Measurements from ENCODE around the gene GPC3. TPM values are rescaled to one million over a fixed set of nuclear protein-coding genes. Genes with fewer than 3 reads are reported as not detected.

The GPC3 gene
- total RNA-seq, 1 experiment from 2014 or later: 32.4 TPM

DNA sequence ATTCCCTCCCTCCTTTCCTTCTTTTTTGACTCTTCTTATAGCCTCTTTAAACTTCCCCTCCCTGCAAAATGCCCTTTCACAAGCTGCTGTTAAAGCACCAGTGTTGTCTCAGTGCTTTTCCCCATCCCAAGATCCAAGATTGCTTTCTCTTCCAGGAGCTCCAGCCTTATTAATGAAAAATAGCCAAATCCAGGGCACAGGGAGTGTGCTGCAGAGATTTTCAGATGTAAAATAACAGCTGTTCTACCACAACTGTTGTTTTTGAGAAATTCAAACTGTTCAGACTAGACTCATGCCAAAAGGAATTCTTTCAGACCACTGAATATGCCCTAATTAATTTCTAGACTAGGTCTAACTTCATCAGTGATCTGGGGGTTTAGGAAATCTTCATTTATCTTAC, 47.0 kb upstream of the GPC3 start:
- DNase-seq (ENCODE audit: low spot score) (no peak), ATAC-seq (no peak)
- H3K9me3 Mint-ChIP-seq: no peaks in the 10 kb centered on the region
- peaks cover 3% of the 10 kb centered on the region; the same call in 1 of the 2 replicates for H3K27me3 Mint-ChIP-seq (ENCODE audit: low read depth)
- no peak overlapping the region for H3K4me3 Mint-ChIP-seq
- CTCF ChIA-PET: interaction anchor here (1.0 kb wide), 1 partner anchor 240 kb away, joined by 3 read pairs; no protein-coding TSS in a partner anchor
- H3K36me3 Mint-ChIP-seq: no peaks in the 10 kb centered on the region
- TF ChIP-seq, protein P1, sequence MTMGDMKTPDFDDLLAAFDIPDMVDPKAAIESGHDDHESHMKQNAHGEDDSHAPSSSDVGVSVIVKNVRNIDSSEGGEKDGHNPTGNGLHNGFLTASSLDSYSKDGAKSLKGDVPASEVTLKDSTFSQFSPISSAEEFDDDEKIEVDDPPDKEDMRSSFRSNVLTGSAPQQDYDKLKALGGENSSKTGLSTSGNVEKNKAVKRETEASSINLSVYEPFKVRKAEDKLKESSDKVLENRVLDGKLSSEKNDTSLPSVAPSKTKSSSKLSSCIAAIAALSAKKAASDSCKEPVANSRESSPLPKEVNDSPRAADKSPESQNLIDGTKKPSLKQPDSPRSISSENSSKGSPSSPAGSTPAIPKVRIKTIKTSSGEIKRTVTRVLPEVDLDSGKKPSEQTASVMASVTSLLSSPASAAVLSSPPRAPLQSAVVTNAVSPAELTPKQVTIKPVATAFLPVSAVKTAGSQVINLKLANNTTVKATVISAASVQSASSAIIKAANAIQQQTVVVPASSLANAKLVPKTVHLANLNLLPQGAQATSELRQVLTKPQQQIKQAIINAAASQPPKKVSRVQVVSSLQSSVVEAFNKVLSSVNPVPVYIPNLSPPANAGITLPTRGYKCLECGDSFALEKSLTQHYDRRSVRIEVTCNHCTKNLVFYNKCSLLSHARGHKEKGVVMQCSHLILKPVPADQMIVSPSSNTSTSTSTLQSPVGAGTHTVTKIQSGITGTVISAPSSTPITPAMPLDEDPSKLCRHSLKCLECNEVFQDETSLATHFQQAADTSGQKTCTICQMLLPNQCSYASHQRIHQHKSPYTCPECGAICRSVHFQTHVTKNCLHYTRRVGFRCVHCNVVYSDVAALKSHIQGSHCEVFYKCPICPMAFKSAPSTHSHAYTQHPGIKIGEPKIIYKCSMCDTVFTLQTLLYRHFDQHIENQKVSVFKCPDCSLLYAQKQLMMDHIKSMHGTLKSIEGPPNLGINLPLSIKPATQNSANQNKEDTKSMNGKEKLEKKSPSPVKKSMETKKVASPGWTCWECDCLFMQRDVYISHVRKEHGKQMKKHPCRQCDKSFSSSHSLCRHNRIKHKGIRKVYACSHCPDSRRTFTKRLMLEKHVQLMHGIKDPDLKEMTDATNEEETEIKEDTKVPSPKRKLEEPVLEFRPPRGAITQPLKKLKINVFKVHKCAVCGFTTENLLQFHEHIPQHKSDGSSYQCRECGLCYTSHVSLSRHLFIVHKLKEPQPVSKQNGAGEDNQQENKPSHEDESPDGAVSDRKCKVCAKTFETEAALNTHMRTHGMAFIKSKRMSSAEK (CRISPR knock-in tag; IDR thresholded peaks at IDR 0.05; ENCODE audit: borderline replicate concordance): no peak
- TF ChIP-seq, protein P2, sequence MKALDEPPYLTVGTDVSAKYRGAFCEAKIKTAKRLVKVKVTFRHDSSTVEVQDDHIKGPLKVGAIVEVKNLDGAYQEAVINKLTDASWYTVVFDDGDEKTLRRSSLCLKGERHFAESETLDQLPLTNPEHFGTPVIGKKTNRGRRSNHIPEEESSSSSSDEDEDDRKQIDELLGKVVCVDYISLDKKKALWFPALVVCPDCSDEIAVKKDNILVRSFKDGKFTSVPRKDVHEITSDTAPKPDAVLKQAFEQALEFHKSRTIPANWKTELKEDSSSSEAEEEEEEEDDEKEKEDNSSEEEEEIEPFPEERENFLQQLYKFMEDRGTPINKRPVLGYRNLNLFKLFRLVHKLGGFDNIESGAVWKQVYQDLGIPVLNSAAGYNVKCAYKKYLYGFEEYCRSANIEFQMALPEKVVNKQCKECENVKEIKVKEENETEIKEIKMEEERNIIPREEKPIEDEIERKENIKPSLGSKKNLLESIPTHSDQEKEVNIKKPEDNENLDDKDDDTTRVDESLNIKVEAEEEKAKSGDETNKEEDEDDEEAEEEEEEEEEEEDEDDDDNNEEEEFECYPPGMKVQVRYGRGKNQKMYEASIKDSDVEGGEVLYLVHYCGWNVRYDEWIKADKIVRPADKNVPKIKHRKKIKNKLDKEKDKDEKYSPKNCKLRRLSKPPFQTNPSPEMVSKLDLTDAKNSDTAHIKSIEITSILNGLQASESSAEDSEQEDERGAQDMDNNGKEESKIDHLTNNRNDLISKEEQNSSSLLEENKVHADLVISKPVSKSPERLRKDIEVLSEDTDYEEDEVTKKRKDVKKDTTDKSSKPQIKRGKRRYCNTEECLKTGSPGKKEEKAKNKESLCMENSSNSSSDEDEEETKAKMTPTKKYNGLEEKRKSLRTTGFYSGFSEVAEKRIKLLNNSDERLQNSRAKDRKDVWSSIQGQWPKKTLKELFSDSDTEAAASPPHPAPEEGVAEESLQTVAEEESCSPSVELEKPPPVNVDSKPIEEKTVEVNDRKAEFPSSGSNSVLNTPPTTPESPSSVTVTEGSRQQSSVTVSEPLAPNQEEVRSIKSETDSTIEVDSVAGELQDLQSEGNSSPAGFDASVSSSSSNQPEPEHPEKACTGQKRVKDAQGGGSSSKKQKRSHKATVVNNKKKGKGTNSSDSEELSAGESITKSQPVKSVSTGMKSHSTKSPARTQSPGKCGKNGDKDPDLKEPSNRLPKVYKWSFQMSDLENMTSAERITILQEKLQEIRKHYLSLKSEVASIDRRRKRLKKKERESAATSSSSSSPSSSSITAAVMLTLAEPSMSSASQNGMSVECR (CRISPR knock-in tag; IDR thresholded peaks at IDR 0.05; ENCODE audit: borderline replicate concordance): no peak
- TF ChIP-seq, protein P3, sequence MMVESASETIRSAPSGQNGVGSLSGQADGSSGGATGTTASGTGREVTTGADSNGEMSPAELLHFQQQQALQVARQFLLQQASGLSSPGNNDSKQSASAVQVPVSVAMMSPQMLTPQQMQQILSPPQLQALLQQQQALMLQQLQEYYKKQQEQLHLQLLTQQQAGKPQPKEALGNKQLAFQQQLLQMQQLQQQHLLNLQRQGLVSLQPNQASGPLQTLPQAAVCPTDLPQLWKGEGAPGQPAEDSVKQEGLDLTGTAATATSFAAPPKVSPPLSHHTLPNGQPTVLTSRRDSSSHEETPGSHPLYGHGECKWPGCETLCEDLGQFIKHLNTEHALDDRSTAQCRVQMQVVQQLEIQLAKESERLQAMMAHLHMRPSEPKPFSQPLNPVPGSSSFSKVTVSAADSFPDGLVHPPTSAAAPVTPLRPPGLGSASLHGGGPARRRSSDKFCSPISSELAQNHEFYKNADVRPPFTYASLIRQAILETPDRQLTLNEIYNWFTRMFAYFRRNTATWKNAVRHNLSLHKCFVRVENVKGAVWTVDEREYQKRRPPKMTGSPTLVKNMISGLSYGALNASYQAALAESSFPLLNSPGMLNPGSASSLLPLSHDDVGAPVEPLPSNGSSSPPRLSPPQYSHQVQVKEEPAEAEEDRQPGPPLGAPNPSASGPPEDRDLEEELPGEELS (CRISPR knock-in tag; IDR thresholded peaks at IDR 0.05): no peak
- TF ChIP-seq TP53 (CRISPR knock-in tag; IDR thresholded peaks at IDR 0.05) (no peak), FOXK1 (CRISPR knock-in tag; IDR thresholded peaks at IDR 0.05) (no peak), SOX15 (CRISPR knock-in tag; IDR thresholded peaks at IDR 0.05) (no peak), ZNF416 (CRISPR knock-in tag; IDR thresholded peaks at IDR 0.05) (no peak), ZNF317 (CRISPR knock-in tag; IDR thresholded peaks at IDR 0.05; ENCODE audit: borderline replicate concordance, low read depth) (no peak), ESRRA (CRISPR knock-in tag; IDR thresholded peaks at IDR 0.05; ENCODE audit: borderline replicate concordance) (no peak), HMGA2 (CRISPR knock-in tag; IDR thresholded peaks at IDR 0.05) (no peak), GRHL2 (CRISPR knock-in tag; IDR thresholded peaks at IDR 0.05; ENCODE audit: insufficient replicate concordance, severe bottlenecking) (no peak), OVOL2 (CRISPR knock-in tag; IDR thresholded peaks at IDR 0.05; ENCODE audit: borderline replicate concordance) (no peak)
- TF ChIP-seq, protein P4, sequence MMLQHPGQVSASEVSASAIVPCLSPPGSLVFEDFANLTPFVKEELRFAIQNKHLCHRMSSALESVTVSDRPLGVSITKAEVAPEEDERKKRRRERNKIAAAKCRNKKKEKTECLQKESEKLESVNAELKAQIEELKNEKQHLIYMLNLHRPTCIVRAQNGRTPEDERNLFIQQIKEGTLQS (CRISPR knock-in tag; conservative IDR thresholded peaks at IDR 0.05): no peak
- TF ChIP-seq, protein P5, sequence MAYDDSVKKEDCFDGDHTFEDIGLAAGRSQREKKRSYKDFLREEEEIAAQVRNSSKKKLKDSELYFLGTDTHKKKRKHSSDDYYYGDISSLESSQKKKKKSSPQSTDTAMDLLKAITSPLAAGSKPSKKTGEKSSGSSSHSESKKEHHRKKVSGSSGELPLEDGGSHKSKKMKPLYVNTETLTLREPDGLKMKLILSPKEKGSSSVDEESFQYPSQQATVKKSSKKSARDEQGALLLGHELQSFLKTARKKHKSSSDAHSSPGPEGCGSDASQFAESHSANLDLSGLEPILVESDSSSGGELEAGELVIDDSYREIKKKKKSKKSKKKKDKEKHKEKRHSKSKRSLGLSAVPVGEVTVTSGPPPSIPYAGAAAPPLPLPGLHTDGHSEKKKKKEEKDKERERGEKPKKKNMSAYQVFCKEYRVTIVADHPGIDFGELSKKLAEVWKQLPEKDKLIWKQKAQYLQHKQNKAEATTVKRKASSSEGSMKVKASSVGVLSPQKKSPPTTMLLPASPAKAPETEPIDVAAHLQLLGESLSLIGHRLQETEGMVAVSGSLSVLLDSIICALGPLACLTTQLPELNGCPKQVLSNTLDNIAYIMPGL (CRISPR knock-in tag; IDR thresholded peaks at IDR 0.05): no peak
- TF ChIP-seq, protein P6, sequence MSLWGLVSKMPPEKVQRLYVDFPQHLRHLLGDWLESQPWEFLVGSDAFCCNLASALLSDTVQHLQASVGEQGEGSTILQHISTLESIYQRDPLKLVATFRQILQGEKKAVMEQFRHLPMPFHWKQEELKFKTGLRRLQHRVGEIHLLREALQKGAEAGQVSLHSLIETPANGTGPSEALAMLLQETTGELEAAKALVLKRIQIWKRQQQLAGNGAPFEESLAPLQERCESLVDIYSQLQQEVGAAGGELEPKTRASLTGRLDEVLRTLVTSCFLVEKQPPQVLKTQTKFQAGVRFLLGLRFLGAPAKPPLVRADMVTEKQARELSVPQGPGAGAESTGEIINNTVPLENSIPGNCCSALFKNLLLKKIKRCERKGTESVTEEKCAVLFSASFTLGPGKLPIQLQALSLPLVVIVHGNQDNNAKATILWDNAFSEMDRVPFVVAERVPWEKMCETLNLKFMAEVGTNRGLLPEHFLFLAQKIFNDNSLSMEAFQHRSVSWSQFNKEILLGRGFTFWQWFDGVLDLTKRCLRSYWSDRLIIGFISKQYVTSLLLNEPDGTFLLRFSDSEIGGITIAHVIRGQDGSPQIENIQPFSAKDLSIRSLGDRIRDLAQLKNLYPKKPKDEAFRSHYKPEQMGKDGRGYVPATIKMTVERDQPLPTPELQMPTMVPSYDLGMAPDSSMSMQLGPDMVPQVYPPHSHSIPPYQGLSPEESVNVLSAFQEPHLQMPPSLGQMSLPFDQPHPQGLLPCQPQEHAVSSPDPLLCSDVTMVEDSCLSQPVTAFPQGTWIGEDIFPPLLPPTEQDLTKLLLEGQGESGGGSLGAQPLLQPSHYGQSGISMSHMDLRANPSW (CRISPR knock-in tag; conservative IDR thresholded peaks at IDR 0.05; ENCODE audit: low read depth): no peak
- TF ChIP-seq, protein P7, sequence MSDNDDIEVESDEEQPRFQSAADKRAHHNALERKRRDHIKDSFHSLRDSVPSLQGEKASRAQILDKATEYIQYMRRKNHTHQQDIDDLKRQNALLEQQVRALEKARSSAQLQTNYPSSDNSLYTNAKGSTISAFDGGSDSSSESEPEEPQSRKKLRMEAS (CRISPR knock-in tag; IDR thresholded peaks at IDR 0.05): no peak
- POLR2A ChIA-PET: no interaction called here
- H3K4me1 Mint-ChIP-seq: no peaks in the 10 kb centered on the region
- H3K27ac Mint-ChIP-seq: no peak overlapping the region
